Measurements from ENCODE around the gene FETUB. TPM values are rescaled to one million over a fixed set of nuclear protein-coding genes. Genes with fewer than 3 reads are reported as not detected.

The FETUB gene, protein sequence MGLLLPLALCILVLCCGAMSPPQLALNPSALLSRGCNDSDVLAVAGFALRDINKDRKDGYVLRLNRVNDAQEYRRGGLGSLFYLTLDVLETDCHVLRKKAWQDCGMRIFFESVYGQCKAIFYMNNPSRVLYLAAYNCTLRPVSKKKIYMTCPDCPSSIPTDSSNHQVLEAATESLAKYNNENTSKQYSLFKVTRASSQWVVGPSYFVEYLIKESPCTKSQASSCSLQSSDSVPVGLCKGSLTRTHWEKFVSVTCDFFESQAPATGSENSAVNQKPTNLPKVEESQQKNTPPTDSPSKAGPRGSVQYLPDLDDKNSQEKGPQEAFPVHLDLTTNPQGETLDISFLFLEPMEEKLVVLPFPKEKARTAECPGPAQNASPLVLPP
- not detected for total RNA-seq

DNA sequence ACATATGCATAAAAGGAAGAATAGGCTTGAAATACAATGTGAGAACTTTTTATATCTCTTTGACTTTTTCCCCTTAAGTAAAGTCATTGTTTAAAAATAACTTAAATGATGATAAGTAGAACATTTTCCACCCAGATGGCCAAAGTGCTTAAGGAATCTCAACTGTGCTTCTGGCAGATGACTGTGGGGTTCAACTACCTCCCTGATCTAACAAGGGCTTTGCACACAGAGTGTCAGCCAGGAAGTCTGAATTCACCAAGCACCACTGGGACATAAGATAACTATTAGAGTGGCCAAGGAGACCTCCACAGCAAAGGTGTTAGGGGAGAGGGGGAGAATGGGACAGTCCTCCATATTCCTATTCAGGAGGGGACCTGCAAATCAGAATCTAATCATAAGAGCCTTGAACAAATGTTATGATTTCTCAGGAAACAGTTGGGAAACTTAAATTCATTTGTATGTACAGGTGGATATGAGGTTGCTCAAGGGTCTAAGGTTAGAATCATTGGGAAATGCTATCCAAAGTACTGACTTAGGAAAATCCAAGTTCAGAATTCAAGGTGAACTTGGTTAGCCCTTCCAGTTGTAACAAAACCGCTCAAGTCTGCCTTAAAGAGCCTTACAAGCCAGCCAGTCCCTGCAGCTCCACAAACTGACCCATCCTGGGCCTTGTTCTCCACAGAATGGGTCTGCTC lies at the start of gene FETUB:
Gene FETUB (plus strand): TSS at position 622 of the 695 bp plus-strand sequence. CDS start 62 bp downstream, at position 684.
- H3K4me3 ChIP-seq (ENCODE audit: low read length in 3 of 3) = no peak within 1 kb of the TSS
- no peaks in the 10 kb centered on the region for H3K36me3 ChIP-seq (ENCODE audit: control insufficient read depth in 3 of 3, insufficient read depth in 3 of 3, low read length in 3 of 3)
- peaks cover 7 to 16% (median 12%) of the 10 kb centered on the region in 3 donors for H3K27me3 ChIP-seq (ENCODE audit: control insufficient read depth in 3 of 3, insufficient read depth in 3 of 3, low read length in 3 of 3)
- no peak within 1 kb of the TSS for H3K9ac ChIP-seq (ENCODE audit: low read depth in 1 of 3, low read length in 3 of 3)
- no peaks in the 10 kb centered on the region for H3K4me1 ChIP-seq (ENCODE audit: control insufficient read depth in 3 of 3, insufficient read depth in 3 of 3, low read length in 3 of 3)
- no peak within 1 kb of the TSS for H3K27ac ChIP-seq (ENCODE audit: low read depth, low read length)
- H3K9me3 ChIP-seq (ENCODE audit: control insufficient read depth in 3 of 3, low read length in 3 of 3) = no peaks in the 10 kb centered on the region

DNA sequence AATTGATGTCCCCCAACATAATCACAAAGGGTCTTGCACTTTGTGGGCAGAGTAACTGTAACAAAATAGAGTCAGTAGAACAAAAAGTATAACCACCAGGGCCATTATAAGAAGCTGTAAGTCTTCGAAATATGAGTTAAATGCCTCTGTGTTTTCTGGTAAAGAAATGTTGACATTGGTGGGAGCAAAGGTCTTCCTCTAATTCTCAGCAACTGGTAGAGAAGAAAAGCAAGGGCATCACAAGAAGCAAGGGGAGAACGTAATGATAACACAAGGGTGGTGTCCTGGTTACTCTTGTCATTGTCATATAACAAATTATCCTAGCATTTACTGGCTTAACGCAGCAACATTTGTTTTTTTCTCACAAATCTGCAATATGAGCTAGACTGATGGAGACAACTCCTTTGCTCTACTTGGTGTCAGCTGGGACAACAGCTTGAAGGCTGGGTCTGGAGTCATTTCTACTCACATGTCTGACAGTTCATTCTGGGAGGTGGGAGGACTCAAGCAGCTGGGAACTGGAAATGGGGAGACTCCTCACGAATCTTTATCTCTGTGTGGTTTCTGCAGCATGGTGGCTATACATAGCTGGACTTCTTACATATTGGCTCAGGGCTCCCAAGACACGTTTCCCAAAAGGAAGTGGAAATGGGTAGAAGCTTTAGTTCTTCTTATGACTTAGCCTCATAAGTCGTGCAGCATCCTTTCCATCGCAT lies 49.5 kb upstream of the FETUB start:
- H3K4me3 ChIP-seq (ENCODE audit: low read length in 3 of 3) = no peak overlapping the region
- H3K9me3 ChIP-seq (ENCODE audit: control insufficient read depth in 3 of 3, low read length in 3 of 3) = no peaks in the 10 kb centered on the region
- no peaks in the 10 kb centered on the region for H3K4me1 ChIP-seq (ENCODE audit: control insufficient read depth in 3 of 3, insufficient read depth in 3 of 3, low read length in 3 of 3)
- H3K27ac ChIP-seq (ENCODE audit: low read depth, low read length) = no peak overlapping the region
- H3K36me3 ChIP-seq (ENCODE audit: control insufficient read depth in 3 of 3, insufficient read depth in 3 of 3, low read length in 3 of 3) = peaks cover 0 to 5% (median 2%) of the 10 kb centered on the region in 3 donors
- no peak overlapping the region for H3K9ac ChIP-seq (ENCODE audit: low read depth in 1 of 3, low read length in 3 of 3)
- H3K27me3 ChIP-seq (ENCODE audit: control insufficient read depth in 3 of 3, insufficient read depth in 3 of 3, low read length in 3 of 3) = no peaks in the 10 kb centered on the region

DNA sequence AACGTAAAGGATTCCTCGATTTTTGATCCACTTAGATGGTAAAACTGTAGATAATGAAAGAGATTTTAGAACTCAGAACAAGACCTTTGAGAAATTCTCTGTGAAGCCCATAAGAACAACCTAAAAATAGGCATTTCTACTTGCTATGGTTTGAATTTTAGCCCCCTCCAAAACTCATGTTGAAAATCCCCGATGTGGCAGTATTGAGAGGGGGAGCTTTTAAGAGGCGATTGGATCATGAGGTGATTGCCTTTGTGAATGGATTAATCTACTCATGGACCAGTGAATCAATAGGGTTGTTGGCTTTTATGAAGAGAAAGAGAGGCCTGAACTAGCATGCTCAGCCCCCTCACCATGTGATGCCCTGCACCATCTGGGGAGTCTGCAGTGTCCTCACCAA lies 47.5 kb upstream of the FETUB start:
- no peaks in the 10 kb centered on the region for H3K27me3 ChIP-seq (ENCODE audit: control insufficient read depth in 3 of 3, insufficient read depth in 3 of 3, low read length in 3 of 3)
- no peaks in the 10 kb centered on the region for H3K36me3 ChIP-seq (ENCODE audit: control insufficient read depth in 3 of 3, insufficient read depth in 3 of 3, low read length in 3 of 3)
- H3K9ac ChIP-seq (ENCODE audit: low read depth in 1 of 3, low read length in 3 of 3) = no peak overlapping the region
- no peak overlapping the region for H3K27ac ChIP-seq (ENCODE audit: low read depth, low read length)
- H3K9me3 ChIP-seq (ENCODE audit: control insufficient read depth in 3 of 3, low read length in 3 of 3) = no peaks in the 10 kb centered on the region
- no peak overlapping the region for H3K4me3 ChIP-seq (ENCODE audit: low read length in 3 of 3)
- H3K4me1 ChIP-seq (ENCODE audit: control insufficient read depth in 3 of 3, insufficient read depth in 3 of 3, low read length in 3 of 3) = no peaks in the 10 kb centered on the region

DNA sequence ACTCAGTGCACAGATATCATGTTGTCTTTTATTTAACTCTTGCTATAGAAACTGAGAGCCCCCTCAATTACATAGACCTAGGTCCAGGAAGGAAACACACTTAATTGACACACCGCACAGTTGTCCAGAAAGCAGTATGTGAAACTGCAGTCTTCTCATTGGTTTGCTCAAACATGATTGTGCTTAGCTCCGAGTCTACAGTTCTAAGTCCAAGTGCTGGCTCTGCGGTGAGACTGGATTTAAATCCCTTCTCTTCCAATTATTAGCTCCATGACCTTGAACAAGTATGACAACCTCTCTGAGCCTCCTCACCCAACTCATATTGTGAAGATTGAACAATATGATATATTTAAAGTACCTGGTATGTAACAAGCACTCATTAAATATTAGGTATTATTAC lies 46.3 kb upstream of the FETUB start:
- H3K27me3 ChIP-seq (ENCODE audit: control insufficient read depth in 3 of 3, insufficient read depth in 3 of 3, low read length in 3 of 3) = no peaks in the 10 kb centered on the region
- no peak overlapping the region for H3K27ac ChIP-seq (ENCODE audit: low read depth, low read length)
- no peak overlapping the region for H3K4me3 ChIP-seq (ENCODE audit: low read length in 3 of 3)
- H3K36me3 ChIP-seq (ENCODE audit: control insufficient read depth in 3 of 3, insufficient read depth in 3 of 3, low read length in 3 of 3) = no peaks in the 10 kb centered on the region
- no peak overlapping the region for H3K9ac ChIP-seq (ENCODE audit: low read depth in 1 of 3, low read length in 3 of 3)
- H3K4me1 ChIP-seq (ENCODE audit: control insufficient read depth in 3 of 3, insufficient read depth in 3 of 3, low read length in 3 of 3) = no peaks in the 10 kb centered on the region
- H3K9me3 ChIP-seq (ENCODE audit: control insufficient read depth in 3 of 3, low read length in 3 of 3) = no peaks in the 10 kb centered on the region

DNA sequence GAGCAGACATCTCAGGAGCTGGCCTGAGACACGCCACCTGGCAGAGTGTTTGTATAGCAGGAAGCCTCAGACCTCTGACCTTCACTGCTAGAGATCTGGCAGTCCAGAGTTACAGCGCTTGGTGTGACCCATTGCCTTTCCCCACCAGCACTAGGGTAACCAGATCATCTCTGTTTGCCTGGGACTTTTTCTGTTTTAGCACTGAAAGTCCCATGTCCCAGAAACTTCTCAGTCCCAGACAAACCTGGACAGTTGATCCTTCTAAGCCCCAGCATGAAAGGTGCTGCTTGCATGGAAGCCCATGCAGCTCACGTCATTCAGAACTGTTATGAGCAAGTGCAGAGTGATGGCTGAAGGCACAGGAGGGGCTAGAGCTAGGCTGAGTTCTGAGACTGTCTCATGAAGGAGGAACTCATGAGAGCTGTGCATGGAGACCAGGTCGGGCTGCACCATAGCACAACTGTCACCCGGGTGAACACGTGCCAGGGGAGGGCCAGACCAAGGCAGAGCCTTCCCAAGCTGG lies 45.5 kb upstream of the FETUB start:
- Histone ChIP-seq H3K4me1 (ENCODE audit: control insufficient read depth in 3 of 3, insufficient read depth in 3 of 3, low read length in 3 of 3) (no peaks in the 10 kb centered on the region), H3K27me3 (ENCODE audit: control insufficient read depth in 3 of 3, insufficient read depth in 3 of 3, low read length in 3 of 3) (no peaks in the 10 kb centered on the region), H3K27ac (ENCODE audit: low read depth, low read length) (no peak overlapping the region), H3K9me3 (ENCODE audit: control insufficient read depth in 3 of 3, low read length in 3 of 3) (no peaks in the 10 kb centered on the region), H3K9ac (ENCODE audit: low read depth in 1 of 3, low read length in 3 of 3) (no peak overlapping the region), H3K4me3 (ENCODE audit: low read length in 3 of 3) (no peak overlapping the region), H3K36me3 (ENCODE audit: control insufficient read depth in 3 of 3, insufficient read depth in 3 of 3, low read length in 3 of 3) (no peaks in the 10 kb centered on the region)

DNA sequence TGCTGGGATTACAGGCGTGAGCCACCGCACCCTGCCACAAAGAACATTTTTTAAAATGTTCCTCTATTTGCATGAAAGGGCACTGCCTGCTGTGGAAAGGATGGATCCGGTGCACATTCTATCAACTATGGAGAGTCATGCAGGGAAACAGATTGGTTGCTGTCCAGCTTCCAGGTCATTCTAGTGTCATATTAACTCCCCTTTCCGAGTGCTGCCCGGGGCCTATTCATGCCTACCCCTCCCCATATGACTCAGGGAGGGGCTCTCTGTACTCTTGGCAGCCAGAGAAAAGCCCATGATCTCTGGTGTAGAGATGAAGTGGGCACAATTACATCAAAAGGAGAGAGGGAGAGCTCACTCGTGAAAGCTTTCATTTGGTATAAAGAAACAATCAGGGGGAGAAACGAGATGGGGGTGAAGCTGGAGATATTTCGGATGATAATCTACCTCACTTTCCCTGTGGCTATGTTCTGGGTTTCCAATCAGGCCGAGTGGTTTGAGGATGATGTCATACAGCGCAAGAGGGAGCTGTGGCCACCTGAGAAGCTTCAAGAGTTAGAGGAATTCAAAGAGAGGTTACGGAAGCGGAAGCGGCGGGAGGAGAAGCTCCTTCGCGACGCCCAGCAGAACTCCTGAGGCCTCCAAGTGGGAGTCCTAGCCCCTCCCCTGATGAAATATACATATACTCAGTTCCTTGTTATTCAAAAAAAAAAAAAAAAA lies 43.5 kb upstream of the FETUB start:
- H3K9ac ChIP-seq (ENCODE audit: low read depth in 1 of 3, low read length in 3 of 3) = no peak overlapping the region
- no peak overlapping the region for H3K27ac ChIP-seq (ENCODE audit: low read depth, low read length)
- no peaks in the 10 kb centered on the region for H3K4me1 ChIP-seq (ENCODE audit: control insufficient read depth in 3 of 3, insufficient read depth in 3 of 3, low read length in 3 of 3)
- H3K27me3 ChIP-seq (ENCODE audit: control insufficient read depth in 3 of 3, insufficient read depth in 3 of 3, low read length in 3 of 3) = no peaks in the 10 kb centered on the region
- no peaks in the 10 kb centered on the region for H3K36me3 ChIP-seq (ENCODE audit: control insufficient read depth in 3 of 3, insufficient read depth in 3 of 3, low read length in 3 of 3)
- H3K4me3 ChIP-seq (ENCODE audit: low read length in 3 of 3) = no peak overlapping the region
- H3K9me3 ChIP-seq (ENCODE audit: control insufficient read depth in 3 of 3, low read length in 3 of 3) = no peaks in the 10 kb centered on the region

DNA sequence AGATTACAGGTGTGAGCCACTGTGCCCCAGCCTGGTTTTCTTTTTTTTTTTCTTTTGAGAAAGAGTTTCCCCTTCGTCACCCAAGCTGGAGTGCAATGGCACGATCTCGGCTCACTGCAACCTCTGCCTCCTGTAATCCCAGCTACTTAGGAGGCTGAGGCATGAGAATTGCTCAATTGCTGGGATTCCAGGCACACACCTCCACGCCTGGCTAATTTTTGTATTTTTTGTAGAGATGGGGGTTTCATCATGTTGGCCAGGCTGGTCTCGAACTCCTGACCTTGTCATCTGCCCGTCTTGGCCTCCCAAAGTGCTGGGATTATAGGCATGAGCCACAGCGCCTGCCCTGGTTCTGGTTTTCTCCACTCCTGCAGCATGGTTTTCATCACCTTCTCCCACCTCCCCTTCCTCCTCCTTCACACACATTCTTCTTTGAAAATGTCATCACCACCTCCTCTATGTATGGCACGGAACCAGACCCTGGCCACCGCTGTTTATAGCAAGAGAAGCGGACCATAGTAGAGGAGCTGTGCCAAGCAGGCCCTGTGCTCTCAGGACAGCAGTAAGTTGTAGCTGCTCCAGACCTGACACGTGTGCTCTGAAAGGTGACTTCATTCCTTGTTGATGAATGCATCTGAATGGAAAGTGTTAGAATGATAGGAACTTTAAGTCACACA lies 42.0 kb upstream of the FETUB start:
- Histone ChIP-seq H3K36me3 (ENCODE audit: control insufficient read depth in 3 of 3, insufficient read depth in 3 of 3, low read length in 3 of 3) (no peaks in the 10 kb centered on the region), H3K4me3 (ENCODE audit: low read length in 3 of 3) (no peak overlapping the region), H3K4me1 (ENCODE audit: control insufficient read depth in 3 of 3, insufficient read depth in 3 of 3, low read length in 3 of 3) (no peaks in the 10 kb centered on the region), H3K9ac (ENCODE audit: low read depth in 1 of 3, low read length in 3 of 3) (no peak overlapping the region), H3K27ac (ENCODE audit: low read depth, low read length) (no peak overlapping the region), H3K9me3 (ENCODE audit: control insufficient read depth in 3 of 3, low read length in 3 of 3) (no peaks in the 10 kb centered on the region), H3K27me3 (ENCODE audit: control insufficient read depth in 3 of 3, insufficient read depth in 3 of 3, low read length in 3 of 3) (peaks cover 0 to 4% (median 0%) of the 10 kb centered on the region in 3 donors)

DNA sequence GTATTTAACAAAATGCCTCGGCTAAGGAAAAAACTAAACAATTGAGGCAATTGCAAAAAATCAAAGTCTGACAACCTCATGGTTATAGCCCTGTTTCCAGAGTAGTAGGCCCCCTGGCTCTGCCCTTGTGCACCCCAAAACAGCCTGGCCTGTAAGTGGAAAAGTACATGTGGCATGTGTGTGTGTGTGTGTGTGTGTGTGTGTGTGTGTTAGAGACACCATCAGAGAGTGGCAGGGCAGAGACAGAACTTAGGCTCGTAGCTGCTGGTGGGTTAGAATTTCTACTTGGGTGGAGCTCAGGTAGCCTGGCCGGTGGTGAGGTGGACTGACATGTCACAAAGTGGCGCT lies 41.4 kb upstream of the FETUB start:
- no peak overlapping the region for H3K27ac ChIP-seq (ENCODE audit: low read depth, low read length)
- H3K36me3 ChIP-seq (ENCODE audit: control insufficient read depth in 3 of 3, insufficient read depth in 3 of 3, low read length in 3 of 3) = no peaks in the 10 kb centered on the region

DNA sequence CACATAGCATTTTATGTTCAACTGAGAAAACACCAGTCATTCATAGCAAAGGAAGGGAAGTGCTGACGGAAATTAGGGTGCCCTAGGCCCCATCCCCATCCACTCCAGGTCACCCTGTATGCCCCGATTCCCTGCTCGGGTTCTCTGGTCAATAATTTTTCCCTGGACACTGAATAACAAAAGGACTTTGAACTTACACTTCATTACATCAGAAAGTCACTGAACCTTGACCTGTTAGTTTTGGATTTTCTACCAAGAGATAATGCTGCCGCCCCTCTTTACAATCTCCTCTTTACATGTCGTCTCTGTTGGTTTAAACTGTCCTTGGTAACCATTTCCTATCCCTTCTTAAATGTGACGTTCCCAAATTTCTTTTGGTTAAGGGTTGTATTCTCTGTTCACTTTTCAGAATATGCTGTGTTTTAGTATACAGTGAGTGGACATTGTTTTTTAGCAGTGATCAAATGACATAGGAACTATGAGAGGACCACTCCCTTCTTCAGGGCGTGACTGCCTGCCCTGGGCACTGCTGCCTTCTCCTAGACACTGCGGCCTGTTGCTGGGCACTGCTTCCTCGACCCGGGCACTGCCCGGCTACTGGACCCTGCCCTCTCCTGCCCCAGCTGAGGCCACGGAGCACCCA lies 40.9 kb upstream of the FETUB start:
- Histone ChIP-seq H3K4me3 (ENCODE audit: low read length in 3 of 3) (no peak overlapping the region), H3K4me1 (ENCODE audit: control insufficient read depth in 3 of 3, insufficient read depth in 3 of 3, low read length in 3 of 3) (no peaks in the 10 kb centered on the region), H3K27ac (ENCODE audit: low read depth, low read length) (no peak overlapping the region), H3K36me3 (ENCODE audit: control insufficient read depth in 3 of 3, insufficient read depth in 3 of 3, low read length in 3 of 3) (no peaks in the 10 kb centered on the region), H3K9me3 (ENCODE audit: control insufficient read depth in 3 of 3, low read length in 3 of 3) (no peaks in the 10 kb centered on the region), H3K9ac (ENCODE audit: low read depth in 1 of 3, low read length in 3 of 3) (no peak overlapping the region), H3K27me3 (ENCODE audit: control insufficient read depth in 3 of 3, insufficient read depth in 3 of 3, low read length in 3 of 3) (peaks cover 0 to 7% (median 0%) of the 10 kb centered on the region in 3 donors)

More for the DNA sequence above, 41.4 kb upstream of the FETUB start:
- H3K27me3 ChIP-seq (ENCODE audit: control insufficient read depth in 3 of 3, insufficient read depth in 3 of 3, low read length in 3 of 3) = peaks cover 0 to 4% (median 0%) of the 10 kb centered on the region in 3 donors
- no peaks in the 10 kb centered on the region for H3K9me3 ChIP-seq (ENCODE audit: control insufficient read depth in 3 of 3, low read length in 3 of 3)
- no peak overlapping the region for H3K4me3 ChIP-seq (ENCODE audit: low read length in 3 of 3)
- H3K4me1 ChIP-seq (ENCODE audit: control insufficient read depth in 3 of 3, insufficient read depth in 3 of 3, low read length in 3 of 3) = no peaks in the 10 kb centered on the region
- H3K9ac ChIP-seq (ENCODE audit: low read depth in 1 of 3, low read length in 3 of 3) = no peak overlapping the region
